Placental epithelial cell (primary cell): ENCODE results near the gene GEMIN7. TPM values are rescaled to one million over a fixed set of nuclear protein-coding genes. Genes with fewer than 3 reads are reported as not detected.

Experiments used
- small RNA-seq: library from RNA; depleted of rRNA; stranded (forward); fragments of <200 nt; gene quantifications from one replicate; pipeline ENCODE3, GENCODE V24; 2012
- total RNA-seq: library from RNA; depleted of rRNA; stranded (reverse); fragments of >200 nt; gene quantifications from 2 replicates; pipeline ENCODE4 v1.2.3, GENCODE V29; 2012

Gene GEMIN7
- 20.4 and 36.9 TPM in 2 replicates for total RNA-seq

GRCh38 chr19:45079063-45079910 is at the start of gene GEMIN7:
Gene GEMIN7, plus strand, starts transcription at chr19:45079260. Its CDS starts 10,855 bp downstream, at chr19:45090115.

GRCh38 chr19:45038931-45039893 is 39.8 kb upstream of the GEMIN7 start, which contains the start of gene CLASRP:
Gene CLASRP, plus strand, starts transcription at chr19:45039045. Its CDS starts 1,168 bp downstream, at chr19:45040213.

DNA sequence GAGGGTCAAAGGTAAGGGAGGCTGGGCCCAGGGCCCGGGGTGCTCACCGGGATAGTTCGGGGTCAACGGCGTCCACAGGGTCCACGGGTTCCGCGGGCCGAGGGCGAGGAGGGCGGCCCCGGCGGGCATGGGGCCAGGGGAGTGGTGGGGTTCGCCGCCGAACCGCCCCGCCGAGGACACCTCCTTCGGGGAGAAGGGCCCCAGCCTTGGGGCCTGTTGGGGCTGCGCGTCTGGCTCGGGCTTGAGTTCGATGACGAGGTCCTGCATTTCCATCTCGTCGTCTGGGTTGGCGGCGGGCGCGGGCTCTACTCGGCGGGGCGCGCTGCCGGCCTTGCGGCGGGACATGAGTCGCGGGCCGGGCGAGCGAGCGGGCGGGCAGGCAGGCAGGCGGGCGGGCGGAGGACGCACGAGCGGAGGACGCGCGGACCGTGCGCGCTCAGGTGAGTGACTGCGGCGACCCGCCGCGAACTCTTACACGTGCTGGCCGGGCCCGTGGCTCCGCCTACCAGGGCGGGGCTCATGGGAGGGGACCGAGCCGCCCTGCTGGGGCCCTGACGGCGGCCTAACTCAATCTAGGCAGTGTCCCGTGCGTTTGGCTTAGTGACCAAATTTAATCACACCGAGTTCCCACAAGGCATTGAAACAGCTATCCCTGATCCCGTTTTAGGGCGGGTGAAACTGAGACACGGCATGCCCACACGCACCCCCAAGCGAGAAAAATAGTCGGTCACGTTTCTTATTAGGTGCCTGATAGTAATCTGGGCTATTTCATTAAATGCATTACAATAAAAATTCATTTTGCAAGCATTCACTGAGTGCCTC is 2.8 kb upstream of the GEMIN7 start, which contains the start of gene ZNF296:
Gene ZNF296 (minus strand): TSS at position 450 of the 822 bp plus-strand sequence. CDS start 105 bp downstream, at position 345.

DNA sequence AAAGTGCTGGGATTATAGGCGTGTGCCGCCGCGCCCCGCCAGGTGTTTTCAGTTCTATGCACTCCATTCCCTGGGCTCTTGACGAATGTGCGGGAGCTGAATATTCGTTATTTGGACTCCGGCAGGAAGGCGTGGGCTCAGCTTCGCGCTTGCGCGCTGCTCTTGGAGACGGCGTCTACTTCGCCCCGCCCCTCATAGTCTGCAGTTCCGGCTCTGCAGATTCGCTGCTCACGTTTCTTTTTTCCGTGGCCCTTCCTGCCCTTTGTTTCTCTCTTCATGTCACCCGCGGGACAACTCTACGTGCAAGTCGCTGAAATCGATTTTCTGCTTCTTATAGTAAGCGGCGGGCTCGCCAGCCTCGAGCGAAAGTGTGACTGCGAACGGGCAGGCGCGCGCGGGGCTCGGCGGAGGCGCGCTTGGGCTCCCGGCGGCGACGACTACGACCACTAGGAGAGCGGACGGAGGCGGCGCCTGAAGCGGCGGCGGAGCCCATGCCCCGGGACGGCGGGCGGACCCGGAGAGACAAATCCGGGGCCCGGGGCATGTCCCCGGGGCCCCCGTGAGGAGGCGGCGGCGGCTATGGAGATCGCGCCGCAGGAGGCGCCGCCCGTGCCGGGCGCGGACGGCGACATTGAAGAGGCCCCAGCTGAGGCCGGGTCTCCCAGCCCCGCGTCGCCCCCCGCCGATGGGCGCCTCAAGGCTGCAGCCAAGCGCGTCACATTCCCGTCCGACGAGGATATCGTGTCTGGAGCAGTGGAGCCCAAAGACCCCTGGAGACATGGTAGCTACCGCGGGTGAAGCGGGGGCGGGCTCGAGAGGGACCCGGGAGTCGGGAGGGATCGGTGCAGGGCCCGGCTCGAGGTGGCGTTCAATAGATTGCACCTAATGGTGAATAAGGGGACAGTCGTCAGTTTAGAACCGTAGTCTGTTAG is 14.0 kb downstream of the GEMIN7 start, which contains the start of gene PPP1R37:
Gene PPP1R37 (plus strand): TSS at position 433 of the 932 bp plus-strand sequence. CDS start 147 bp downstream, at position 580.

Small RNA genes within 50 kb of the gene (small RNA-seq; reads per million reads assigned to genes)
- not detected for gene RNU6-611P

Other genes with a start within 250 kb of the GEMIN7 start
- gene NECTIN2, start 233.0 kb upstream of the GEMIN7 start, total RNA-seq, result 97.9 and 98.9 TPM in 2 replicates
- 20.0 and 50.5 TPM in 2 replicates for gene TOMM40, start 188.0 kb upstream of the GEMIN7 start, total RNA-seq
- 3.9 and 22.0 TPM in 2 replicates for gene APOE, start 173.5 kb upstream of the GEMIN7 start, total RNA-seq
- 0.79 TPM in 1 of 2 replicates, not detected in the other for gene APOC1, start 164.7 kb upstream of the GEMIN7 start, total RNA-seq
- gene APOC4, start 137.0 kb upstream of the GEMIN7 start, total RNA-seq, result not detected in 2 replicates
- not detected in 2 replicates for gene APOC2, start 133.2 kb upstream of the GEMIN7 start, total RNA-seq
- gene CLPTM1, start 123.9 kb upstream of the GEMIN7 start, total RNA-seq, result 52.4 and 63.6 TPM in 2 replicates
- 2.4 and 3.8 TPM in 2 replicates for gene RELB, start 77.8 kb upstream of the GEMIN7 start, total RNA-seq
- 23.3 and 23.6 TPM in 2 replicates for gene CLASRP, start 40.2 kb upstream of the GEMIN7 start, total RNA-seq
- 0.43 and 0.79 TPM in 2 replicates for gene ZNF296, start 2.8 kb upstream of the GEMIN7 start, total RNA-seq
- 34.2 and 42.2 TPM in 2 replicates for gene PPP1R37, start 13.9 kb downstream of the GEMIN7 start, total RNA-seq
- 2.9 and 5.9 TPM in 2 replicates for gene NKPD1, start 81.7 kb downstream of the GEMIN7 start, total RNA-seq
- gene TRAPPC6A, start 99.0 kb downstream of the GEMIN7 start, total RNA-seq, result 9.9 and 27.5 TPM in 2 replicates
- 5.9 and 6.8 TPM in 2 replicates for gene BLOC1S3, start 99.5 kb downstream of the GEMIN7 start, total RNA-seq
- 0.11 TPM in 1 of 2 replicates, not detected in the other for gene EXOC3L2, start 166.1 kb downstream of the GEMIN7 start, total RNA-seq
- 8.9 and 18.1 TPM in 2 replicates for gene MARK4, start 172.0 kb downstream of the GEMIN7 start, total RNA-seq
- not detected in 2 replicates for gene CKM, start 243.6 kb downstream of the GEMIN7 start, total RNA-seq